Aorta (tissue), 5 donors: ENCODE results near the gene EEIG1. TPM values are rescaled to one million over a fixed set of nuclear protein-coding genes. Genes with fewer than 3 reads are reported as not detected.
"Not testable (repeated sequence)": the region's sequence is repeated elsewhere in the genome, so short reads cannot be mapped to it uniquely, and the experiment has no call there.

Source experiments
- ATAC-seq: fragments of 200-7000 bp; cut with Tn5 transposase; one replicate; pipeline ENCODE4 v1.9.1; 2022; ENCODE audit warnings: moderate library complexity; ENCODE audit not compliant: low FRiP score
- DNase-seq, 2 donors: peaks; one replicate each; pipeline ENCODE4 v3.0.0-alpha.2; 2020
- H3K27ac ChIP-seq, 2 donors: one replicate each; pipeline ENCODE4 v1.5.1; 2013; ENCODE audit warnings: low read length in 2 of 2, mild to moderate bottlenecking in 2 of 2, moderate library complexity in 2 of 2, control low read depth in 1 of 2, inconsistent platforms in 1 of 2, low read depth in 1 of 2
- H3K27me3 ChIP-seq, 2 donors: one replicate each; pipeline ENCODE4 v1.6.1; 2013; ENCODE audit warnings: control low read depth in 1 of 2, low read length in 1 of 2, mild to moderate bottlenecking in 1 of 2, moderate library complexity in 1 of 2; ENCODE audit not compliant: insufficient read depth in 2 of 2, control insufficient read depth in 1 of 2
- H3K36me3 ChIP-seq, 2 donors: one replicate each; pipeline ENCODE4 v1.6.1; 2013; ENCODE audit warnings: control low read depth in 1 of 2, low read length in 1 of 2, mild to moderate bottlenecking in 1 of 2; ENCODE audit not compliant: insufficient read depth in 2 of 2, control insufficient read depth in 1 of 2
- H3K4me1 ChIP-seq, 2 donors: one replicate each; pipeline ENCODE4 v1.6.1; 2013; ENCODE audit warnings: low read length in 2 of 2, control low read depth in 1 of 2, mild to moderate bottlenecking in 1 of 2, moderate library complexity in 1 of 2; ENCODE audit not compliant: insufficient read depth in 2 of 2, control insufficient read depth in 1 of 2
- H3K4me3 ChIP-seq, 2 donors: one replicate each; pipeline ENCODE4 v1.5.1; 2013; ENCODE audit warnings: low read length in 2 of 2, control low read depth in 1 of 2, mild to moderate bottlenecking in 1 of 2
- H3K9me3 ChIP-seq: one replicate; pipeline ENCODE4 v1.6.1; 2013; ENCODE audit warnings: mild to moderate bottlenecking, low read length; ENCODE audit not compliant: control insufficient read depth
- WGBS, 2 donors: extraction: QIAGEN DNeasy Blood & Tissue Kit; methylation state at CpG; one replicate each; pipeline ENCODE4 v1.1.7; 2013; 5-methylcytosine and 5-hydroxymethylcytosine counted together
- intact Hi-C, 2 donors: fragments of 100-400 bp; cut with DNase I; formaldehyde crosslinking; loops; one replicate each; pipeline versions ENCODE4 v1.14.2 to v1.15.0; 2022
- long read RNA-seq, 2 donors: library from polyadenylated mRNA; unstranded; transcript quantifications; one replicate each; pipeline ENCODE4 v2.0.0, GENCODE V29; 2020 to 2021
- polyA plus RNA-seq, 2 donors: library from polyadenylated mRNA; stranded (reverse); fragments of 200-250 nt; gene quantifications; one replicate each; pipeline ENCODE4 v1.2.3, GENCODE V29; 2013
- total RNA-seq, 2 donors: library from RNA; stranded (reverse); fragmentation: NEBNext Ultra II Directional; extraction: Animal tissue kit (Norgen Biotek cat#: 25700); gene quantifications; one replicate each; pipeline ENCODE4 v1.2.1, GENCODE V29; 2021
- donor health status: healthy with polysubstance abuse.
- donor health status: Bipolar disorder and iron deficiency.
- donor health status: DM: no; HTN: no; CAD: no.
- donor health status: DM: no; HTN: no; CAD: no.
- donor health status: DM: yes; HTN: yes; CAD: no.

The EEIG1 gene
- total RNA-seq (10 to 100 TPM; 41.4 to 63.1 TPM), polyA plus RNA-seq (10 to 100 TPM in 1 of 2 donors, 1 to 10 TPM in 1; 7.9 to 22.0 TPM)
- long read RNA-seq, donor 1, full-length matches to known transcripts = 3 of 68 reads
- long read RNA-seq, donor 1, partial matches to known transcripts = 1 of 68 reads
- long read RNA-seq, donor 1, other reads (novel, unspliced or antisense) = 64 of 68 reads
- long read RNA-seq, donor 2, full-length matches to known transcripts = 7 of 48 reads
- long read RNA-seq, donor 2, partial matches to known transcripts = 3 of 48 reads
- long read RNA-seq, donor 2, other reads (novel, unspliced or antisense) = 38 of 48 reads

GRCh38 chr9:127980706-127981558 lies at the start of gene EEIG1:
TSS of gene EEIG1 (minus strand) at chr9:127980989. CDS start at chr9:127980137, 852 bp downstream.
- H3K4me1 ChIP-seq = peaks cover 0 to 2% of the 10 kb centered on the region in 2 donors
- ATAC-seq (peak; percentile 97), DNase-seq (peak; percentile 98 to 99)
- H3K36me3 ChIP-seq = no peaks in the 10 kb centered on the region
- intact Hi-C loops = loop anchor here in 1 of 2 donors (2.0 kb wide), 1 partner anchor 16 kb away; no protein-coding TSS in a partner anchor
- H3K4me3 ChIP-seq = peak within 1 kb of the TSS; percentile 27 to 87
- H3K27me3 ChIP-seq = no peaks in the 10 kb centered on the region
- WGBS, 2 donors = 0 to 1% methylated on average over 67 to 93 of the region's 93 CpGs
- H3K27ac ChIP-seq = peak within 1 kb of the TSS; percentile 1 to 93
- H3K9me3 ChIP-seq = no peaks in the 10 kb centered on the region

DNA sequence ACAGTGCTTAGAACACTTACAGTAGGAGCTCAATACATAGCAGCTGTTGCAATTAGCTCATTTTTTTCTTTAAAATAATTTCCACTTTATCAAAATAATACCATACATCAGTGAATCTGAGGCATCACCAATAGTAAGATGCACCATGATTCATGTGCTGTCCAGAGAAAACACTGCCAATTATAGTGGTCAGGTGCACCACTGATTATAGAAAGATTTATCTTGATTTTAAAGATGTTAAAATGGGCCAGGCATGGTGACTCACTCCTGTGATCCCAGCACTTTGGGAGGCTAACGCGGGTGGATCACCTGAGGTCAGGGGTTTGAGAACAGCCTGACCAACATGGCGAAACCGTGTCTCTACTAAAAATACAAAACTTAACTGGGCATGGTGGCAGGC lies 46.9 kb upstream of the EEIG1 start:
- no peaks in the 10 kb centered on the region for H3K36me3 ChIP-seq
- no peak overlapping the region for H3K27ac ChIP-seq
- intact Hi-C loops = no loop called here
- DNase-seq = no peak
- no peaks in the 10 kb centered on the region for H3K4me1 ChIP-seq
- H3K4me3 ChIP-seq = no peak overlapping the region
- H3K27me3 ChIP-seq = no peaks in the 10 kb centered on the region
- 92 to 93% methylated on average over 4 of the region's 4 CpGs for WGBS, 2 donors
- H3K9me3 ChIP-seq = no peaks in the 10 kb centered on the region
- no peak for ATAC-seq

DNA sequence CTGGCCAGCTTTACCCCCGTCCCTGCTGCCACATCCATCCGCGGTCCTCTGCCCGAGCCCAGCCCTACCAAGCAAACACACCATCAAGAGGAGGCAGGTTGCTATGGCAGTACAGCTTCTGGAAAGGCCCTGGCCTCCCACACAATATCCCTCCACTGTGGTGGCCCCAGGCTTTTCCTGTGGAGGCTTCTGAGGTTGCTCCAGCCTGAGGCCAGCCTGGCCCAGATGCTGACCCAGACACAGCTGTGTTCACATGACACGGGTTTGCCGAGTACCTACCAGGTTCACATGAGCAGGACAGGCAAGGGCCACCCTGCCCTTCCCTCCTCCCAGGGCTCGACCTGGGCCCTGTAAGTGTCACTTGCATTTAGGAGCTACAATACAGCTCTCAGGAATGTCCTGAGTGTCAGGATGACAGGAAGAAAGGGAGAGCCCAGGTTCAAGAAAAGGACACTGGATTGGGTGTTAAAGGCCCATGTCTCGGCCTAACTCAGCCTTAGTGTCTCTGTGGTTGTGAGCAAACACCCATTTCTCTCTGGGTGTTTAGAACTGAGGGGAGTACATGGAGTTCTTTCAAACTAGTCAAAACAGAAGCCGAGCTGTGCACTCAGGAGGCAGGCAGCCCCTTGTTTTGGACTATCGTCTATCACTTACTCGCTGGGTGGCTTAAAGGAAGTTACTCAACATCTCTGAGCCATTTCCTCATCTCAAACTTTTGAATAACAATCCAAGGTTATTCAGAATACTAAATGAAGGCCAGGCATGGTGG lies 46.2 kb upstream of the EEIG1 start:
- no peak overlapping the region for H3K4me3 ChIP-seq
- WGBS, 2 donors = 84 to 85% methylated on average over 11 of the region's 11 CpGs
- H3K9me3 ChIP-seq = no peaks in the 10 kb centered on the region
- no peaks in the 10 kb centered on the region for H3K27me3 ChIP-seq
- no peak overlapping the region for H3K27ac ChIP-seq
- intact Hi-C loops = no loop called here
- H3K36me3 ChIP-seq = no peaks in the 10 kb centered on the region
- DNase-seq (no peak), ATAC-seq (no peak)
- H3K4me1 ChIP-seq = no peaks in the 10 kb centered on the region

DNA sequence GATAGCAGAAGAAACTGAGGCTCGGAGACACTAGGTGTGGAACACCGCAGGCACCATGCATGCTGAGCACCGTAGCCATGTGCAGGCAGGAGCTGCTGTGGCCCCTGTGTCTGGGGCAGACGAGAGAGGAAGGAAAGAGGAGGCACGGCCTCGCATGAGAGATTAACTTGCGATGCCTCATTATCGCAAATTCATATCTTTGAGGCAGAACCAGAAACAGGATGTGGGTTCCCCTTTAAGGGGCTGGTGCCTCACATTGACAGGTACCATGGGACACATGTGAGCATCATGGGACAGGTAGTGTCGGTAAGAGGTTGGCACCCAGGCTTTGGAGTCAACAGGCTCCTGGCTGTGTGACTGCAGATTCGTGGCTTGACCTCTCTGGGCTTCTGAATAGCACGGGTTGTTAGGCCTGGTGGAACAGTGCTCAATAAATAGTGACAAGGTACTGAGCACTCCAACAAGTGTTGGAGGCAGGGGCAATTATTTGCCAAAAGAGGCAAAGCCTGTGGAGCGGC lies 45.5 kb upstream of the EEIG1 start:
- intact Hi-C loops = no loop called here
- DNase-seq (peak in 1 of 2 donors; percentile 47), ATAC-seq (no peak)
- Histone ChIP-seq H3K27ac (no peak overlapping the region), H3K4me3 (no peak overlapping the region), H3K27me3 (no peaks in the 10 kb centered on the region), H3K36me3 (no peaks in the 10 kb centered on the region), H3K9me3 (no peaks in the 10 kb centered on the region), H3K4me1 (no peaks in the 10 kb centered on the region)
- WGBS, 2 donors = 93 to 94% methylated on average over 12 of the region's 12 CpGs

GRCh38 chr9:128025736-128026135 lies 44.9 kb upstream of the EEIG1 start:
- ATAC-seq (no peak), DNase-seq (no peak)
- no peaks in the 10 kb centered on the region for H3K4me1 ChIP-seq
- intact Hi-C loops = no loop called here
- H3K4me3 ChIP-seq = no peak overlapping the region
- H3K36me3 ChIP-seq = no peaks in the 10 kb centered on the region
- no peaks in the 10 kb centered on the region for H3K9me3 ChIP-seq
- 61 to 69% methylated on average over 4 of the region's 4 CpGs for WGBS, 2 donors
- H3K27ac ChIP-seq = no peak overlapping the region
- no peaks in the 10 kb centered on the region for H3K27me3 ChIP-seq

DNA sequence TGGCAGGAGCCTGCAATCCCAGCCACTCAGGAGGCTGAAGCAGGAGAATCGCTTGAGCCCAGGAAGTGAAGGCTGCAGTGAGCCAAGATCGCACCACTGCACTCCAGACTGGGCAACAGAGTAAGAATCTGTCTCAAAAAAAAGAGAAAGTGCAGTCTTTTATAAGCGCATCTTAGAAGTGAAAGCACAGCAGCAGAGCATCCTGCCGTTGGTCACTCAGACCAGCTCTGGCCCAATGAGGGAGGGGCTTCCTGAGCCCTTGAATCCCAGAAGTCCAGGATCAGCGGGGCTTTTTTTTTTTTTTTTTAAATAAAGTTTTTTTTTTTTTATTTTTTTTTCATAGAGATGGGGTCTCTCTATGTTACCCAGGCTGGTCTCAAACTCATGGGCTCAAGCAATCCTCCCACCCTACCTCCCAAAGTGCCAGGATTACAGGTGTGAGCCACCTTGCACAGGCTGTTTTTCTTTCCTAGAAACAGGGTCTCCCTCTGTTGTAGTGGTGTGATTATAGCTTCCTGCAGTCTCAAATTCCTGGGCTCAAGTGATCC lies 44.0 kb upstream of the EEIG1 start:
- H3K4me1 ChIP-seq = no peaks in the 10 kb centered on the region
- H3K27me3 ChIP-seq = no peaks in the 10 kb centered on the region
- no peaks in the 10 kb centered on the region for H3K36me3 ChIP-seq
- H3K27ac ChIP-seq = no peak overlapping the region
- ATAC-seq (no peak), DNase-seq (no peak)
- no peaks in the 10 kb centered on the region for H3K9me3 ChIP-seq
- intact Hi-C loops = no loop called here
- H3K4me3 ChIP-seq = no peak overlapping the region
- WGBS, 2 donors = 88 to 90% methylated on average over 5 of the region's 5 CpGs

- WGBS, 2 donors = 87 to 88% methylated on average over 12 of the region's 12 CpGs
- H3K9me3 ChIP-seq, ATAC-seq: not testable (repeated sequence)
These were observed 42.9 kb upstream of the EEIG1 start for GRCh38 chr9:128023671-128024070.

DNA sequence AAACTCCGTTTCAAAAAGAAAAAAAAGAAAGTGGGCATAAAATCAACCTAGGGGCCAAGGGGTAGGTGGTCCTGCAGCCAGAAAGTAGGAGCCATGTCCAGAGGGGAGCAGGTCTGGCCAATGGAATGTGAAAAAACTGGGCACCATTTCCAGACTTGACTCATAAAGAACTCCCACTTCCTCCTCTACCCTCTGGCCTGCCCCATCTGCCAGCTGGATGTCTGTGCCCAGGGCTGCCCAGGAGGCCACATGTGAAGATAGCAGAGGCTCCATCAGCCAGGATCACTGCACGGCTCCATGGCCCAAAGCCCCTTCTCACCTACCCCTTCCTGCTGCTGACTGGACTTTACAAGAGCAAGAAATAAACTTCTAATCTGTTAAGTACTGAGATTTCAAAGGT lies 42.1 kb upstream of the EEIG1 start:
- Histone ChIP-seq H3K9me3 (no peaks in the 10 kb centered on the region), H3K4me1 (no peaks in the 10 kb centered on the region), H3K36me3 (no peaks in the 10 kb centered on the region), H3K4me3 (no peak overlapping the region), H3K27ac (no peak overlapping the region), H3K27me3 (no peaks in the 10 kb centered on the region)
- DNase-seq = no peak
- intact Hi-C loops = no loop called here
- no peak for ATAC-seq
- 28 to 30% methylated on average over 2 of the region's 2 CpGs for WGBS, 2 donors

More at GRCh38 chr9:128023671-128024070, 42.9 kb upstream of the EEIG1 start:
- H3K36me3 ChIP-seq, H3K4me1 ChIP-seq, H3K27me3 ChIP-seq, H3K4me3 ChIP-seq, H3K27ac ChIP-seq, DNase-seq, intact Hi-C loops: not testable (repeated sequence)
